ENCODE results near the gene CES2. TPM values are rescaled to one million over a fixed set of nuclear protein-coding genes. Genes with fewer than 3 reads are reported as not detected.
"Not testable (repeated sequence)": the region's sequence is repeated elsewhere in the genome, so short reads cannot be mapped to it uniquely, and the experiment has no call there.

CES2 gene
- total RNA-seq, 4 donors from 2014 or later: 15.0 to 51.0 (median 26.0) TPM

GRCh38 chr16:66991545-66992077 lies 56.3 kb downstream of the CES2 start:
- no peak for TF ChIP-seq CTCF (IDR thresholded peaks at IDR 0.05)
- TF ChIP-seq POLR2A (IDR thresholded peaks at IDR 0.05): no peak
- Histone ChIP-seq H3K27ac (no peak overlapping the region), H3K4me1 (no peaks in the 10 kb centered on the region), H3K27me3 (no peaks in the 10 kb centered on the region), H3K9me3 (no peaks in the 10 kb centered on the region), H3K4me3 (no peak overlapping the region), H3K36me3 (no peaks in the 10 kb centered on the region)
- DNase-seq: no peak
- intact Hi-C loops (cut with DNase I; ENCODE audit: low total_unique reads): no loop called here

GRCh38 chr16:66993558-66993957 lies 58.2 kb downstream of the CES2 start:
- H3K27ac ChIP-seq; H3K9me3 ChIP-seq; DNase-seq; H3K36me3 ChIP-seq; H3K4me1 ChIP-seq; H3K4me3 ChIP-seq; intact Hi-C loops (cut with DNase I; ENCODE audit: low total_unique reads); H3K27me3 ChIP-seq: not testable (repeated sequence)

Other genes starting within 250 kb of the CES2 start
- 10 to 100 TPM in 2 of 4 donors, 1 to 10 TPM in 2; 6.1 to 41.5 (median 15.1) TPM for gene CMTM4, start 238.8 kb upstream of the CES2 start, total RNA-seq
- 100 to 1,000 TPM; 109 to 279 (median 151) TPM for gene DYNC1LI2, start 183.9 kb upstream of the CES2 start, total RNA-seq
- under 1 TPM in 2 of 4 donors, not detected in 2; 0.21 to 0.83 TPM for gene TERB1, start 133.9 kb upstream of the CES2 start, total RNA-seq
- 10 to 100 TPM; 32.6 to 83.5 (median 59.8) TPM for gene NAE1, start 104.5 kb upstream of the CES2 start, total RNA-seq
- not detected for gene CA7, start 91.1 kb upstream of the CES2 start, total RNA-seq
- gene PDP2, start 55.0 kb upstream of the CES2 start, total RNA-seq: 10 to 100 TPM in 2 of 4 donors, 1 to 10 TPM in 1, under 1 TPM in 1; 0.77 to 20.5 (median 6.3) TPM
- gene CDH16, start 16.6 kb upstream of the CES2 start, total RNA-seq: 10 to 100 TPM in 1 of 4 donors, not detected in 3; 12.6 TPM
- gene RRAD, start 10.0 kb upstream of the CES2 start, total RNA-seq: 10 to 100 TPM in 3 of 4 donors, 1 to 10 TPM in 1; 7.5 to 32.8 (median 18.8) TPM
- 10 to 100 TPM; 15.9 to 76.8 (median 74.2) TPM for gene CIAO2B, start 1.1 kb upstream of the CES2 start, total RNA-seq
- gene CES3, start 25.8 kb downstream of the CES2 start, total RNA-seq: 1 to 10 TPM in 2 of 4 donors, under 1 TPM in 2; 0.51 to 2.8 (median 0.86) TPM
- 1 to 10 TPM in 3 of 4 donors, under 1 TPM in 1; 0.29 to 9.6 (median 5.4) TPM for gene CES4A, start 53.1 kb downstream of the CES2 start, total RNA-seq
- gene CBFB, start 93.6 kb downstream of the CES2 start, total RNA-seq: 100 to 1,000 TPM in 1 of 4 donors, 10 to 100 TPM in 3; 42.1 to 108 (median 75.9) TPM
- gene PHAF1, start 174.4 kb downstream of the CES2 start, total RNA-seq: 10 to 100 TPM; 12.3 to 27.1 (median 21.1) TPM
- gene B3GNT9, start 215.5 kb downstream of the CES2 start, total RNA-seq: 10 to 100 TPM in 3 of 4 donors, 1 to 10 TPM in 1; 2.4 to 40.1 (median 15.1) TPM
- 10 to 100 TPM in 2 of 4 donors, 1 to 10 TPM in 2; 2.6 to 21.0 (median 10.6) TPM for gene TRADD, start 224.4 kb downstream of the CES2 start, total RNA-seq
- 10 to 100 TPM in 2 of 4 donors, 1 to 10 TPM in 1, not detected in 1; 2.6 to 47.4 (median 14.1) TPM for gene FBXL8, start 224.4 kb downstream of the CES2 start, total RNA-seq
- gene HSF4, start 229.2 kb downstream of the CES2 start, total RNA-seq: 10 to 100 TPM in 3 of 4 donors, not detected in 1; 11.3 to 51.9 (median 42.3) TPM
- gene NOL3, start 235.0 kb downstream of the CES2 start, total RNA-seq: 10 to 100 TPM in 2 of 4 donors, 1 to 10 TPM in 2; 3.3 to 29.7 (median 17.0) TPM
- gene MATCAP1, start 248.4 kb downstream of the CES2 start, total RNA-seq: 10 to 100 TPM; 10.9 to 35.4 (median 20.5) TPM